Measurements from ENCODE around the gene MTMR2. TPM values are rescaled to one million over a fixed set of nuclear protein-coding genes. Genes with fewer than 3 reads are reported as not detected.

Gene MTMR2
- total RNA-seq, 4 donors from 2014 or later = 4.0 to 5.3 (median 4.5) TPM

GRCh38 chr11:95850137-95850536, 73.8 kb downstream of the MTMR2 start:
- intact Hi-C loops (cut with DNase I; ENCODE audit: low total_unique reads) = no loop called here
- no peak for DNase-seq
- no peak for ATAC-seq
- Histone ChIP-seq H3K4me3 (no peak overlapping the region), H3K4me1 (no peaks in the 10 kb centered on the region), H3K9me3 (no peaks in the 10 kb centered on the region), H3K27me3 (no peaks in the 10 kb centered on the region), H3K36me3 (peaks cover 0 to 8% of the 10 kb centered on the region in 2 donors), H3K27ac (no peak overlapping the region)
- in situ Hi-C loops (cut with MboI; ENCODE audit: low sequenced_read_pairs in 4 of 4) = no loop called here
- no peak for TF ChIP-seq CTCF (IDR thresholded peaks at IDR 0.05 in 4 of 5, conservative IDR thresholded peaks at IDR 0.05 in 1 of 5)

- Histone ChIP-seq H3K27me3 (no peaks in the 10 kb centered on the region), H3K27ac (no peak overlapping the region), H3K4me1 (no peaks in the 10 kb centered on the region), H3K9me3 (no peaks in the 10 kb centered on the region), H3K4me3 (no peak overlapping the region), H3K36me3 (peaks cover 0 to 8% of the 10 kb centered on the region in 2 donors)
- in situ Hi-C loops (cut with MboI; ENCODE audit: low sequenced_read_pairs in 4 of 4) = loop anchor here in 2 of 4 donors (25.0 kb wide), 2 partner anchors 513 to 538 kb away; partner anchors contain the start of genes CCDC82 (in 1 of the 2) and JRKL (in 1 of the 2)
- ATAC-seq (peak; percentile 70), DNase-seq (peak; percentile 5 to 31)
- peak in 3 of 5 experiments; percentile 9 to 49 (median 30) for TF ChIP-seq CTCF (IDR thresholded peaks at IDR 0.05 in 4 of 5, conservative IDR thresholded peaks at IDR 0.05 in 1 of 5)
- TF ChIP-seq POLR2A (IDR thresholded peaks at IDR 0.05) = no peak
- intact Hi-C loops (cut with DNase I; ENCODE audit: low total_unique reads) = no loop called here
Measured at GRCh38 chr11:95849087-95849825, 74.7 kb downstream of the MTMR2 start.

- intact Hi-C loops (cut with DNase I; ENCODE audit: low total_unique reads) (no loop called here), in situ Hi-C loops (cut with MboI; ENCODE audit: low sequenced_read_pairs in 4 of 4) (loop anchor here in 2 of 4 donors (25.0 kb wide), 2 partner anchors 517 to 542 kb away; partner anchors contain the start of genes CCDC82 (in 1 of the 2) and JRKL (in 1 of the 2))
- Histone ChIP-seq H3K4me3 (no peak overlapping the region), H3K9me3 (no peaks in the 10 kb centered on the region), H3K36me3 (peaks cover 0 to 8% of the 10 kb centered on the region in 2 donors), H3K4me1 (no peaks in the 10 kb centered on the region), H3K27ac (no peak overlapping the region), H3K27me3 (no peaks in the 10 kb centered on the region)
- DNase-seq (no peak), ATAC-seq (no peak)
- TF ChIP-seq POLR2A (IDR thresholded peaks at IDR 0.05) = no peak
- no peak for TF ChIP-seq CTCF (IDR thresholded peaks at IDR 0.05 in 4 of 5, conservative IDR thresholded peaks at IDR 0.05 in 1 of 5)
Measured at GRCh38 chr11:95845167-95845566, 78.7 kb downstream of the MTMR2 start.

- H3K27me3 ChIP-seq = no peaks in the 10 kb centered on the region
- H3K36me3 ChIP-seq = peaks cover 2 to 49% of the 10 kb centered on the region in 2 donors
- H3K27ac ChIP-seq = peak overlapping the region in 3 of 4 donors; percentile 5 to 22 (median 15)
- TF ChIP-seq CTCF (IDR thresholded peaks at IDR 0.05 in 4 of 5, conservative IDR thresholded peaks at IDR 0.05 in 1 of 5) (peak; percentile 61 to 87 (median 74)), POLR2A (IDR thresholded peaks at IDR 0.05) (no peak)
- peaks cover 0 to 8% of the 10 kb centered on the region in 2 donors for H3K4me1 ChIP-seq
- peak; percentile 92 to 99 for ATAC-seq
- intact Hi-C loops (cut with DNase I; ENCODE audit: low total_unique reads) = loop anchor here (1.0 to 2.0 kb wide), 3 partner anchors 45 to 591 kb away; partner anchors contain the start of genes CEP57 and MAML2
- no peaks in the 10 kb centered on the region for H3K9me3 ChIP-seq
- in situ Hi-C loops (cut with MboI; ENCODE audit: low sequenced_read_pairs in 4 of 4) = loop anchor here (5.0 to 25.0 kb wide), 4 partner anchors 526 to 591 kb away; partner anchors contain the start of genes CCDC82 (in 1 of the 4) and JRKL (in 1 of the 4)
- DNase-seq = peak; percentile 19 to 57
- H3K4me3 ChIP-seq = no peak overlapping the region
Measured at GRCh38 chr11:95835768-95836488, 88.0 kb downstream of the MTMR2 start.
